Measurements from ENCODE around the gene MRPL28.
A peak's percentile ranks its signal among the peaks of the same experiment; 100 is the strongest.

The MRPL28 gene

DNA sequence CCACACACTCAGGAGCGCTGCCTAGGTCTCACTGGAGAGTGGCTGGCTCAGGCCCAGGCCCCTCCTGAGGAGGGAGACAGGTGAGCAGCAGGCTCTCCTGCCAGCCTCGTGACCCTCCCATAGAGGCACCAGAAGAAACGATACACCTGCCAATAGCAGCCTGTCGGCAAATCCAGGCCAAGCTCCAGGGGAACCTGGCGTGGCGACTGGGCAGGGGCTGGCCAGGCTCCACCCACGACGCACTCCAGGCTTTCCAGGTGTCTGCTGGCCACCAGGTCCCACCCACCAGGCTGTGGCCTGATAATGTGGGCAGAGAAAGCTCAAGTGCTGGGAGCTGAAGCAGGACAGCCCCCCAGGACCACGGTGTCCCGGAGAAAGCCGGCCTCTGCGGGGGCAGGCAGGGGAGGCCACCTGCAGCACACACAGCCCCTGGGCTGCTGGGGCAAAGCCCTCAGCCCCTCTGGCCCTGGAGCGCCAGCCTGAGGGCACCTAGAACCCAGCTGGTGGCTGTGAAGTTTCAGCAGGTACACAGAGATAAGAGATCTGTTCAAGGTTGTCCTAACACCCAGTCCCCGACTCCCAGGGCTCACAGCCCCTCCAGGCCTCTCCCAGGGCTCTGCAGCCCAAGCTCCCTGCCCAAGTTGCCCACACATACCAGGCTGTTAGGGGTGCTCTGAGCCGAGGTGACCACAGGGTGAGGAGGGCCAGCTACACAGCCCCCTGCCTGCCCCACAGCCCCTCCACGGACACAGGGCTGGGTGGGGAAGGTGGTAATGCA lies 9.0 kb upstream of the MRPL28 start:
- H3K27ac ChIP-seq: peak overlapping the region; percentile 89

DNA sequence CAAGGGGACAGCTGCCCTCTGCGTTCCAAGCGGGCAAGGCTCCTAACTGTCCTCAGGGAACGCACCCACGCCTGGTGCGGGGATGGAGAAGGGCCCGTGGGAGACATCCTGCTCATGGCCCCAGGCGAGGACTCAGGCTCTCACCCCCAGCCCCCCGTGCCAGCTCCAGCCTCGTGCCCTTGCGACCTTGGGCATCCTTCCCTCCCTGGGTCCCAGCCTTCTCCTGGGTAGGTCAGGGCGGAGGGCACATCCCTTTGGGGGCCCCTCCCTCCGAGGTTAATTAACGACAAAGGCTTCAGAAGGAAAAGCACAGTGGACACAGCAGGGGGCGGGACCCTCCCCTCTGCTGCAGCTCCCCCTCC lies 8.5 kb upstream of the MRPL28 start:
- TF ChIP-seq, protein P1, sequence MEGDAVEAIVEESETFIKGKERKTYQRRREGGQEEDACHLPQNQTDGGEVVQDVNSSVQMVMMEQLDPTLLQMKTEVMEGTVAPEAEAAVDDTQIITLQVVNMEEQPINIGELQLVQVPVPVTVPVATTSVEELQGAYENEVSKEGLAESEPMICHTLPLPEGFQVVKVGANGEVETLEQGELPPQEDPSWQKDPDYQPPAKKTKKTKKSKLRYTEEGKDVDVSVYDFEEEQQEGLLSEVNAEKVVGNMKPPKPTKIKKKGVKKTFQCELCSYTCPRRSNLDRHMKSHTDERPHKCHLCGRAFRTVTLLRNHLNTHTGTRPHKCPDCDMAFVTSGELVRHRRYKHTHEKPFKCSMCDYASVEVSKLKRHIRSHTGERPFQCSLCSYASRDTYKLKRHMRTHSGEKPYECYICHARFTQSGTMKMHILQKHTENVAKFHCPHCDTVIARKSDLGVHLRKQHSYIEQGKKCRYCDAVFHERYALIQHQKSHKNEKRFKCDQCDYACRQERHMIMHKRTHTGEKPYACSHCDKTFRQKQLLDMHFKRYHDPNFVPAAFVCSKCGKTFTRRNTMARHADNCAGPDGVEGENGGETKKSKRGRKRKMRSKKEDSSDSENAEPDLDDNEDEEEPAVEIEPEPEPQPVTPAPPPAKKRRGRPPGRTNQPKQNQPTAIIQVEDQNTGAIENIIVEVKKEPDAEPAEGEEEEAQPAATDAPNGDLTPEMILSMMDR (conservative IDR thresholded peaks at IDR 0.05): no peak

More for the DNA sequence above, 9.0 kb upstream of the MRPL28 start:
- TF ChIP-seq, protein P1 (conservative IDR thresholded peaks at IDR 0.05): no peak

DNA sequence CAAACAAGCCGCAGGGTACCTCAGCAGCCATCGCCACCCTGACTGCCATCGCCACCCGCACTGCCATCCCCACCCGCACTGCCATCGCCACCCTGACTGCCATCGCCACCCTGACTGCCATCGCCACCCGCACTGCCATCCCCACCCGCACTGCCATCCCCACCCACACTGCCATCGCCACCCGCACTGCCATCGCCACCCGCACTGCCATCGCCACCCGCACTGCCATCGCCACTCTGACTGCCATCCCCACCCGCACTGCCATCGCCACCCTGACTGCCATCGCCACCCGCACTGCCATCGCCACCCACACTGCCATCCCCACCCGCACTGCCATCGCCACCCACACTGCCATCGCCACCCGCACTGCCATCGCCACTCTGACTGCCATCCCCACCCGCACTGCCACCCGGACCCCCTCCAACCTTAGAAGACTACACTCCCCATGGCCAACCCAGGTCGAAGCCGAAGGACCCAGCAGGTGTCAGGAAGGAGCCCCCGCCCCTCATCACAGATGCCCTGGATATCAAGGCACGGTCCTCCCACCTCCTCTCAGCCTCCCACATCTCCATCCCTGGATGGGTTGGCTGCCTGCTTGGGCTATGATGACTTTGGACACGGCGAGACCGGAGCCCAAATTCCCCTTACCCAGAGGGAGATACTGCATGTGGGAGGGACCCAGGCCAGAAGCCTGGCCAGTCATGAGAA lies 7.9 kb upstream of the MRPL28 start:
- peak overlapping the region; percentile 89 for H3K27ac ChIP-seq

More for the DNA sequence above, 8.5 kb upstream of the MRPL28 start:
- peak overlapping the region; percentile 89 for H3K27ac ChIP-seq

DNA sequence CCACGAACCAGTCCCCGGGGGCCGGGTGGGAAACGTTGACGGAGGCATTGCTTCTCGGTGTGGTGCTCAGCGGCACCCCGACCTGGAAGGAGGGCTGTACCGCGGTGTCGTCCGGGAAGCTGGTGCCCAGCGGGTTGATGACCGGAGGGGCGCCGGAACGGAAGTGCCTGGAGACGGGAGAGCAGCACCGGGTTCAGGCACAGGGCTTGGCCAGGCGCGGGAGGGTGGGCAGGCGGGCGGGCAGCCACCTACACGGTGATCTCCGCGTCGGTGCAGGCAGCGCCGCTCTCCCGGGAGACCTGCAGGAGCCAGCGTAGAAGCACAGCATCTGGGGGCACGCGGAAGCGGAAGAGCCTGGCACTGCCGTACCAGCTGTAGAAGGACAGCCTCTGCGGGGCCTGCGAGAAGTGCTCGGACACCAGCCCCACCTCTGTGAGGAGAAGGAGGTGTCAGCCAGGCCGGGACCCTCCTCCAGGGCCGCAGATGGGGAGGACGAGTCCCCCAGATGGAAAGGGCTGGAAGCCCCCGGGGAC lies 7.1 kb upstream of the MRPL28 start:
- H3K27ac ChIP-seq: no peak overlapping the region
- TF ChIP-seq, protein P1 (conservative IDR thresholded peaks at IDR 0.05): no peak

DNA sequence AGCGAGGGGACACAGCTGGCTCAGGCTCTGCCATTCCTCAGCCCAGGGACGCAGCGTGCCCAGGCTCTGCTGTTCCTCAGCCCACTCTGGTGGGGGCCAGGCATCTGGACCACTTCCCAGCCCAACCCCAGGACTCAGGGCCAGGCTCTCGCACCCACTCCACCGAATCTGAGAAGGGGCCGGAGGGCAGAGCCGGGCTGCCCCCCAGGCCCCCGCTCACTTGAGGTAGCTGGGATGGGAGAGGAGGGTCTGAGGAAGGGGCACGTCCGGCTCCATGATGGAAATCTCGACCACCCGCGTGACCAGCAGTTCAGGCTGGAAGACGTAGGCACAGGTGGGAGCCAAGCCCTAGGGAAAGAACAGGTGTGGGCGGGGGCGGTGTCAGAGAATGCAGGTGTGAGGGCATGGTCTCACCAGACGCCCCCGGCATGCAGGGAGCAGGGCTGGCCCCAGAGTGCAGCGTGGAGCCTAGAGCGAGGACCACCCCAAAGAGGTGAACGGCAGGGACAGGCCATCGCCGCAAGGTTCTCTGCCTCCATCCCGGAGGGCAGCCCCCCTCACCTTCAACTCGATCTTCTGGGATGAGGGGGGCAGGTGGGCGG lies 6.6 kb upstream of the MRPL28 start:
- no peak overlapping the region for H3K27ac ChIP-seq
- TF ChIP-seq, protein P1 (conservative IDR thresholded peaks at IDR 0.05): no peak

DNA sequence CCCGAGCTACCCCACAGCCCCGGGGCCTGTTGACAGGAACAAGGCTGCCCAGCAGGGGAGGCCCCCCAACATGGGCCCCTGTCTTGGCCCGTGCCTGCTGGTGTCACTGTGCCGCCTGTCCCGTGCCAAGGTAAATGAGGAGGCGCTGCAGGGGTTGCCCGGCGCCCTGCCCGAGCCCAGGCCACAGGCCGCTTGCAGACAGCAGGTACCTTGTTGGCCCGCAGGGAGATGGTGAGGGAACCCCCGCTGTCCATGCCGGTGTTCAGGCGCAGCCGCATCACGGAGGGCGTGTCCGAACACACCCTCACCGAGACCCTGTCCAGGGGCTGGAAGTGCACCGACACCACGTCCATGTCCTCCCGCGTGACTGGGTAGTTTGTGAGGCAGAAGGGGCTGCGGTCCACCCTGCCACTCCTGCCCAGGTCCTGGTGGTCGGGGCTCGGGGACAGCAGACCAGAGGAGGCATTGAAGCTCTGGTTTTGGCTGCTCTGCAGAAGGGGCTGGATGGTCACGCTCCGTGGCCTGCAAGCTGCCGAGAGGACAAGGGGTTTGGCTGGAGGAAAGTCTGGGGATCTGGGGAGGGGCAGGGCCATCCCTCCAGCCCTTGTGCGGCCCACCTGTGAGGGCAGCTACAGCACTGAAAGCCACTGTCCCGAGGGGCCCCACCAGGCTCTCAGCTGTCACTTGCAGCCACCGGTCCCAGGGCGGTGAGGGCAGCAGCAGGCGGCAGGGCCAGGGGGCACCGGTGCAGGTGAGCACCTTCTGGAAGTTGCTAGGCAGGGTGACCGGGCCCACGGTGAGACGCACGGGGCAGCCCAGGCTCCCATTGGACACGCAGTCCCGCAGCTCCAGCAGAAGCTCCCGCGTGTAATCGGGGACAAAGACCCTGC lies 5.8 kb upstream of the MRPL28 start:
- TF ChIP-seq, protein P1 (conservative IDR thresholded peaks at IDR 0.05): no peak

DNA sequence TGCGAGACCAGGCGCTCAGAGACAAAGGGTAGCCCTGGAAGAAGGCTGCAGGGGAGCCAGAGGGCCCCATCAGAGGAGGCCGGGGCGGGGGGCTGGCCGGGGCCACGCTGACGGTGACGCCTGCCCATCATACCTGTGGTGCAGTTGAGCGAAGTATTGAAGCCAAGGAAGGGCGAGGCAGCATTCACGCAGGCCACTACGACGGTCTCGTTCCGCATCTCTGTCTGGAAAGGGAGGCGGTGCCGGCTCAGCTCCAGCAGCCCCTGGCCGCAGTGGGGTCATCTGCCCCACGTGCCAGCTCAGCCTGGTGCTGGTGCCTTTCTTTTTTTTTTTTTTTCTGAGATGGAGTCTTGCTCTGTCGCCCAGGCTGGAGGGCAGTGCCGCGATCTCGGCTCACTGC lies 4.9 kb upstream of the MRPL28 start:
- TF ChIP-seq, protein P1 (conservative IDR thresholded peaks at IDR 0.05): no peak
- no peak overlapping the region for H3K27ac ChIP-seq

More for the DNA sequence above, 5.8 kb upstream of the MRPL28 start:
- H3K27ac ChIP-seq: no peak overlapping the region
